NB4 (cell line): ENCODE measurements around the gene ALDH4A1.

Source experiments
- DNase-seq: peaks from one replicate; pipeline ENCODE4 v3.0.0; 2010; ENCODE audit warnings: low read depth
- H3K4me3 ChIP-seq: one replicate; pipeline ENCODE4 v1.5.1; 2011; ENCODE audit warnings: mild to moderate bottlenecking, low read depth, low read length, moderate library complexity
- MYC ChIP-seq: IDR thresholded peaks from 2 replicates; pipeline ENCODE4 v1.6.1; 2011; ENCODE audit warnings: low read depth, low read length
- POLR2A ChIP-seq: IDR thresholded peaks from 2 replicates; pipeline ENCODE4 v1.6.1; 2011; ENCODE audit warnings: mild to moderate bottlenecking; ENCODE audit not compliant: insufficient read length; ENCODE audit errors: extremely low read depth
- TF ChIP-seq, protein P1 (sequence below): IDR thresholded peaks from 2 replicates; pipeline ENCODE4 v1.6.1; 2011; ENCODE audit warnings: low read depth, low read length
- TF ChIP-seq, protein P2 (sequence below): IDR thresholded peaks from one replicate; pipeline ENCODE4 v1.5.1; 2012; ENCODE audit warnings: low read depth, low read length

ALDH4A1 gene

DNA sequence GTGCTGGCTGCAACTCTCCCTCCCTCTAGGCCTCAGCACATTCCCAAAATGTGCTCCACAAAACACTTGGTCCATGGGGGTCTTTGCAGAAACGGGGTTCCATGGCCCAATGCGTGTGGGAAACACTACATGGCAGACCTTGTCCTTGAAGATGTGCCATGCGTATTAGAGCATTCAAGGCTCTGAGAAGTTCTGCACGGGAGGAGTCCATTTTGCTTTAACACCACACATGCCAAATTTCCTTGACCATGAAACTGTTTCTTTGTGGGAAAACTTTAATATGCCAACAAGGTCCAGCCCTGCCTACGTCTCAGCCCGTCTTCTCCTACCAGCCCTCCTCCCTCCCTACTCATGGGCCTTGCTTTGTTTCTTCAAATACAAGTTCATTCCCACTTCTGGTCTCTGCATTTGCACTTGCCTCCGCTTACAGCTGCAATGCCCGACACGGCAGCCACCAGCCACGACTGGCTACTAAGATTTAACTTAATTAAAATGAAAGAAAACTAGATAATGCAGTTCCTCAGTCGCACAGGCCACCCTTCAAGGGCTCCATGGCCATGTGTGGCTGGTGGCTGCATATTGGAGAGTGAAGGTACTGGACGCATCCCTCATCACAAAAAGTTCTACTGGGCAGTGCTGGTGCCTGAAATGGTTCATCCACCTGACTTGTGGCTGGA lies 23.7 kb downstream of the ALDH4A1 start:
- no peak for DNase-seq
- TF ChIP-seq, protein P1, sequence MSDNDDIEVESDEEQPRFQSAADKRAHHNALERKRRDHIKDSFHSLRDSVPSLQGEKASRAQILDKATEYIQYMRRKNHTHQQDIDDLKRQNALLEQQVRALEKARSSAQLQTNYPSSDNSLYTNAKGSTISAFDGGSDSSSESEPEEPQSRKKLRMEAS = no peak
- TF ChIP-seq POLR2A (no peak), MYC (no peak)
- TF ChIP-seq, protein P2, sequence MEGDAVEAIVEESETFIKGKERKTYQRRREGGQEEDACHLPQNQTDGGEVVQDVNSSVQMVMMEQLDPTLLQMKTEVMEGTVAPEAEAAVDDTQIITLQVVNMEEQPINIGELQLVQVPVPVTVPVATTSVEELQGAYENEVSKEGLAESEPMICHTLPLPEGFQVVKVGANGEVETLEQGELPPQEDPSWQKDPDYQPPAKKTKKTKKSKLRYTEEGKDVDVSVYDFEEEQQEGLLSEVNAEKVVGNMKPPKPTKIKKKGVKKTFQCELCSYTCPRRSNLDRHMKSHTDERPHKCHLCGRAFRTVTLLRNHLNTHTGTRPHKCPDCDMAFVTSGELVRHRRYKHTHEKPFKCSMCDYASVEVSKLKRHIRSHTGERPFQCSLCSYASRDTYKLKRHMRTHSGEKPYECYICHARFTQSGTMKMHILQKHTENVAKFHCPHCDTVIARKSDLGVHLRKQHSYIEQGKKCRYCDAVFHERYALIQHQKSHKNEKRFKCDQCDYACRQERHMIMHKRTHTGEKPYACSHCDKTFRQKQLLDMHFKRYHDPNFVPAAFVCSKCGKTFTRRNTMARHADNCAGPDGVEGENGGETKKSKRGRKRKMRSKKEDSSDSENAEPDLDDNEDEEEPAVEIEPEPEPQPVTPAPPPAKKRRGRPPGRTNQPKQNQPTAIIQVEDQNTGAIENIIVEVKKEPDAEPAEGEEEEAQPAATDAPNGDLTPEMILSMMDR = no peak
- no peak overlapping the region for H3K4me3 ChIP-seq

DNA sequence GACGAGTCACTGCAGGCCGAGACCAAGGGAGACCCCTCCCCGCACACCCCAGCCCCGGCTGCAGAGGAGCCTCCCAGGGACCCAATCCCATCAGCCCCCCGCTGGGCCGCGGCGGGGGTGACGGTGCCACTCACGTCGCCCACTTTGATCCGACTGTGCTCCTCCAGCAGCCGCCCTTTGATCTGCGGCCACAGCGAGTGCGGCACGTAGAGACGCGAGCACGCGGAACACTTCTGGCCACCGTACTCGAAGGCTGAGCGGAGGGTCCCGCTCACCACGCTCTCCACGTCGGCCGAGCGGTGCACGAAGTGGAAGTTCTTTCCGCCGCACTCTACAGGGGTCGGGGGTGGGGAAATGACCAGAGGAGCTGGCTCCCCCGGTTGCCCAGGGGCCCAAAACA lies 25.1 kb downstream of the ALDH4A1 start:
- DNase-seq = no peak
- TF ChIP-seq MYC (no peak), POLR2A (no peak)
- TF ChIP-seq, protein P1 = no peak
- TF ChIP-seq, protein P2 = no peak
- no peak overlapping the region for H3K4me3 ChIP-seq

DNA sequence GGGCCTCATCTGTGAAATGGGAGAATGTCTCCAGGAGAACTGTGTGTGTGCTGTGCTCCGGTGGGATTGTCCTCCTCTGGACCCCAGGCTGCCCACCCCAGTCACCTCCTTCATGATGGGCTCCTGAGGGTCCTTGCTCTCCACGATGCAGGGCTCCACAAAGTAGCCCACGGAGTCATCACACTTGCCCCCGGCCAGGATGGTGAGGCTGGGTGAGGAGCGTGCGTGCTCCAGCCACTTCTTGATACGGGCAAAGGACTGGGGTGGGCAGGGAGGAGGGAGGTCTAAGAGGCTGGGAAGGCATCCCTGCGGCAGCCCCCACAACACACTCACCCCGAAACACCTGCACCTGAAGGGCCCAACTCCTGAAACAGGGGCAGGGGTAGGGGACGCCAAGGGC lies 26.1 kb downstream of the ALDH4A1 start:
- no peak for DNase-seq
- no peak overlapping the region for H3K4me3 ChIP-seq
- no peak for TF ChIP-seq MYC
- TF ChIP-seq, protein P2 = no peak
- no peak for TF ChIP-seq POLR2A
- TF ChIP-seq, protein P1 = no peak

DNA sequence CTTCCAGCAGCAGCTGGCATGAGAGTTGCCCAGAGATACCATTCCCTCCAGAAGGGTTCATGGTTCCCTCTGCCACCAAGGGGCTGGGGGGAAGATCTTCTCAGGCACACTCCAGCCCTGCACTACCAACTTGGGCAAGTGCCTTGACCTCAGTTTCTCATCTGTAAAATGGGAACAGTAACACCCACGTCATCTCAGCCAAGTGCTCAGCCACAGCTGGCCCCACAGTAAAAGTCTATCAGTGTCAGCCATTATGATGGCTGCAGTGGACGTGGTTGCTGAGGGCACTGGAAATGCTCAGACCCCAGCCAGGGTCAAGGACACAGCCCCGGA lies 26.6 kb downstream of the ALDH4A1 start:
- H3K4me3 ChIP-seq = no peak overlapping the region
- TF ChIP-seq POLR2A = no peak
- TF ChIP-seq, protein P2 = no peak
- no peak for TF ChIP-seq MYC
- TF ChIP-seq, protein P1 = no peak
- no peak for DNase-seq

DNA sequence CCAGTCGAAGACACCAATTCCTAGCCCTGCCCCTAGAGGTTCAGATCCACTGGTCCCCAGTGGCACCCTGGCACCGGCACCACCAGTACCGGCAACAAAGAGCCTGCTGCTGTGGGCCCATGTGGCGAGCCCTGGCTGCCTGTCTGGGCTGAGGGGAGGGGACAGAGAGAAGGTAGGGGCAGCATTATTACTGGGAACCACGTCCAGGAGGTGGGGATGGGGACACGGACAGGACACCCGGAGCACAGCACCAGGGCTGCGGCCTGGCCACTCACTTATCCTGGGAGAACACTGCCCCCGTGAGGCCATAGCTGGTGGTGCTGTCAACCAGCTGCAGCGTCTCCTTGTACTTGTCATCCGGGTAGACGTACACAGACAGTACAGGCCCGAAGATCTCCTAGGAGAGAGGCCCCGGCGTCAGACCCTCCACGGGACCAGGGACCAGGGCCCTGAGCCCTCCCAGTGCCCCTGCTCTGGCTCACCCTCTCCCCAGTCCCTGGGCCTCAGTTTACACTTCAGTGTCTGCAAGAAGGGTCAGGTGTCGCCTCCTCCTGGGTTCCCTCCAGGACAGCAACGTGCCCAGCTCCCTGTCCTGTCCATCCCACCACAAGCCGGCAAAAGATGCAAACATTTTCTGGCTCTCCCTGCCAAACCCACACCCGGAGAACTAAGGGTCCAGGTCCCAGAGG lies 27.1 kb downstream of the ALDH4A1 start:
- no peak overlapping the region for H3K4me3 ChIP-seq
- peak; percentile 80 for DNase-seq
- no peak for TF ChIP-seq MYC
- TF ChIP-seq, protein P2 = peak; percentile 78
